Heart left ventricle (tissue), 16 donors: ENCODE measurements around the gene CTBP1. TPM values are rescaled to one million over a fixed set of nuclear protein-coding genes. Genes with fewer than 3 reads are reported as not detected.
A peak's percentile ranks its signal among the peaks of the same experiment; 100 is the strongest.

ENCODE experiments used
- ATAC-seq, 4 donors: fragments of 200-7000 bp; cut with Tn5 transposase; one replicate each; pipeline ENCODE4 v1.9.1; 2020 to 2022; ENCODE audit warnings: moderate library complexity in 4 of 4, mild to moderate bottlenecking in 3 of 4, moderate number of reproducible peaks in 1 of 4
- DNase-seq, 5 donors: peaks; one replicate each; pipeline ENCODE4 v3.0.0-alpha.2; 2020
- H3K27ac ChIP-seq, 12 donors: fragments of 200-600 bp; sonication (generic) in 4 of 12; one replicate each; pipeline versions ENCODE4 v1.5.0 to v1.8.0; 2016 to 2022; ENCODE audit warnings: mild to moderate bottlenecking in 2 of 12
- H3K27me3 ChIP-seq, 9 donors: fragments of 200-600 bp; sonication (generic) in 2 of 9; one replicate each; pipeline versions ENCODE4 v1.5.1 to v1.8.0; 2016 to 2022; ENCODE audit warnings: mild to moderate bottlenecking in 3 of 9
- H3K36me3 ChIP-seq, 9 donors: fragments of 200-600 bp; sonication (generic) in 2 of 9; one replicate each; pipeline versions ENCODE4 v1.5.0 to v1.8.0; 2018 to 2022; ENCODE audit warnings: mild to moderate bottlenecking in 2 of 9
- H3K4me1 ChIP-seq, 12 donors: fragments of 200-600 bp; sonication (generic) in 4 of 12; one replicate each; pipeline versions ENCODE4 v1.5.0 to v1.8.0; 2016 to 2022; ENCODE audit warnings: mild to moderate bottlenecking in 3 of 12
- H3K4me3 ChIP-seq, 12 donors: fragments of 200-600 bp; sonication (generic) in 4 of 12; one replicate each; pipeline versions ENCODE4 v1.5.0 to v1.8.0; 2017 to 2022; ENCODE audit warnings: mild to moderate bottlenecking in 9 of 12, moderate library complexity in 4 of 12
- H3K9me3 ChIP-seq, 12 donors: fragments of 200-600 bp; sonication (generic) in 4 of 12; one replicate each; pipeline versions ENCODE4 v1.5.0 to v1.8.0; 2016 to 2022; ENCODE audit warnings: mild to moderate bottlenecking in 1 of 12
- CTCF ChIP-seq, 12 donors: fragments of 200-600 bp; sonication (generic) in 4 of 12; IDR thresholded peaks; one replicate each; pipeline versions ENCODE4 v1.5.0 to v1.8.0; 2018 to 2022; ENCODE audit warnings: antibody characterized with exemption in 12 of 12, mild to moderate bottlenecking in 5 of 12
- POLR2A ChIP-seq, 2 donors: fragments of 450-650 bp; IDR thresholded peaks; one replicate each; pipeline ENCODE4 v1.6.1; 2017; ENCODE audit warnings: antibody characterized with exemption in 2 of 2, mild to moderate bottlenecking in 2 of 2, moderate library complexity in 2 of 2
- WGBS, 4 donors: extraction: QIAGEN DNeasy Blood & Tissue Kit in 2 of 4; methylation state at CpG; one replicate each; pipeline versions ENCODE4 v1.1.5 to v1.1.7; 2013 to 2018; 5-methylcytosine and 5-hydroxymethylcytosine counted together
- intact Hi-C, 10 donors: fragments of 100-400 bp; cut with DNase I; formaldehyde crosslinking; loops; one replicate each; pipeline versions ENCODE4 v1.11.1 to v1.14.2; 2022
- polyA plus RNA-seq, 2 donors: library from polyadenylated mRNA; stranded (reverse); fragments of 200-250 nt; gene quantifications; one replicate each; pipeline ENCODE4 v1.2.3, GENCODE V29; 2013
- total RNA-seq, 9 donors: library from RNA; depleted of rRNA in 2 of 9; stranded (reverse); fragments of >200 nt in 2 of 9; fragmentation: NEBNext Ultra II Directional in 3 of 9; extraction: Animal tissue kit (Norgen Biotek cat#: 25700) in 3 of 9; gene quantifications; one replicate each; pipeline versions ENCODE4 v1.1.0 to v1.2.4, GENCODE V29; 2016 to 2023
- donor health status: ischemic (EF 13 %, LVEDD 7.1; RV severe dilation, severe dysfunction).
- donor health status: healthy with polysubstance abuse.
- donor health status: DM: no; HTN: yes; CAD: no.
- donor health status: DM: no; HTN: no; CAD: no.
- donor health status: ischemic (EF 25% LVEDD 6.9; RV normal size, moderate dysfunction).
- donor health status: ischemic (EF 25% LVEDD 5.7; RV mildly dilated, moderate dysfunction).
- donor health status: healthy.
- donor health status: DM: yes; HTN: yes; CAD: no.
- donor health status: ischemic (EF 35%, LVEDD 5.7; RV mildly dilated, moderate dysfunction).
- donor health status: nonischemic (EF 11% LVEDD 7.7; RV severe dilation, severe dysfunction).
- donor health status: DM: yes; HTN: yes; CAD: no.
- donor health status: PGD.
- donor health status: ischemic (EF 29% LVEDD 5.4; RV normal size, mild dysfunction).
- donor health status: nonischemic (EF 23%, LVEDD 6.1; RV moderate dilation, normal function).

CTBP1 gene
- total and polyA plus RNA-seq, 11 donors, result 92.0 to 165 (median 128) TPM

GRCh38 chr4:1289207-1290164, 40.6 kb upstream of the CTBP1 start, which contains the start of gene MAEA:
TSS of gene MAEA (plus strand) at chr4:1289891. CDS start at chr4:1289914, 23 bp downstream.
- peak within 1 kb of the TSS; percentile 75 to 96 (median 90) for H3K27ac ChIP-seq
- ATAC-seq (peak; percentile 97 to 98 (median 98)), DNase-seq (peak; percentile 98 to 99 (median 98))
- intact Hi-C loops, result loop anchor here in 7 of 10 donors (2.0 to 5.0 kb wide), 6 partner anchors 37 to 63 kb away; partner anchors contain the start of genes UVSSA (in 3 of the 7) and CTBP1 (in 1 of the 7)
- peak in 1 of 12 donors; percentile 6 for TF ChIP-seq CTCF (IDR thresholded peaks at IDR 0.05)
- peak in 1 of 2 donors; percentile 90 for TF ChIP-seq POLR2A (IDR thresholded peaks at IDR 0.05)
- peaks cover 0 to 4% (median 0%) of the 10 kb centered on the region in 12 donors for H3K9me3 ChIP-seq
- peaks cover 0 to 5% (median 0%) of the 10 kb centered on the region in 9 donors for H3K36me3 ChIP-seq
- peak within 1 kb of the TSS; percentile 81 to 99 (median 96) for H3K4me3 ChIP-seq
- peaks cover 10 to 50% (median 45%) of the 10 kb centered on the region in 12 donors for H3K4me1 ChIP-seq
- WGBS, 4 donors, result 1% methylated on average over 50 to 95 of the region's 95 CpGs
- no peaks in the 10 kb centered on the region for H3K27me3 ChIP-seq

GRCh38 chr4:1288786-1289185, 39.9 kb upstream of the CTBP1 start:
- peaks cover 0 to 4% (median 0%) of the 10 kb centered on the region in 12 donors for H3K9me3 ChIP-seq
- peak overlapping the region; percentile 81 to 99 (median 96) for H3K4me3 ChIP-seq
- H3K4me1 ChIP-seq, result peaks cover 10 to 43% (median 38%) of the 10 kb centered on the region in 12 donors
- 54 to 74% (median 68%) methylated on average over 7 of the region's 7 CpGs for WGBS, 4 donors
- DNase-seq (no peak), ATAC-seq (no peak)
- no peaks in the 10 kb centered on the region for H3K27me3 ChIP-seq
- intact Hi-C loops, result loop anchor here in 5 of 10 donors (2.0 to 5.0 kb wide), 5 partner anchors 36 to 64 kb away; partner anchors contain the start of genes UVSSA (in 2 of the 5) and CTBP1 (in 1 of the 5)
- no peak for TF ChIP-seq CTCF (IDR thresholded peaks at IDR 0.05)
- TF ChIP-seq POLR2A (IDR thresholded peaks at IDR 0.05), result no peak
- peak overlapping the region in 11 of 12 donors; percentile 20 to 96 (median 89) for H3K27ac ChIP-seq
- H3K36me3 ChIP-seq, result peaks cover 0 to 3% (median 0%) of the 10 kb centered on the region in 9 donors

GRCh38 chr4:1285790-1286553, 37.0 kb upstream of the CTBP1 start:
- no peaks in the 10 kb centered on the region for H3K27me3 ChIP-seq
- peaks cover 0 to 15% (median 12%) of the 10 kb centered on the region in 12 donors for H3K4me1 ChIP-seq
- TF ChIP-seq CTCF (IDR thresholded peaks at IDR 0.05), result peak in 1 of 12 donors; percentile 8
- no peak for TF ChIP-seq POLR2A (IDR thresholded peaks at IDR 0.05)
- peaks cover 0 to 4% (median 0%) of the 10 kb centered on the region in 12 donors for H3K9me3 ChIP-seq
- no peak for ATAC-seq
- no peak overlapping the region for H3K4me3 ChIP-seq
- H3K36me3 ChIP-seq, result peaks cover 0 to 3% (median 0%) of the 10 kb centered on the region in 9 donors
- 80 to 91% (median 85%) methylated on average over 15 to 21 of the region's 21 CpGs for WGBS, 4 donors
- no peak for DNase-seq
- intact Hi-C loops, result loop anchor here in 3 of 10 donors (5.0 kb wide), 3 partner anchors 34 to 66 kb away; no protein-coding TSS in a partner anchor
- H3K27ac ChIP-seq, result no peak overlapping the region
